Esophagus squamous epithelium (tissue), 5 donors: Measurements from ENCODE around the gene PPIL4. TPM values are rescaled to one million over a fixed set of nuclear protein-coding genes. Genes with fewer than 3 reads are reported as not detected.
A peak's percentile ranks its signal among the peaks of the same experiment; 100 is the strongest.

ENCODE experiments used
- DNase-seq: peaks from one replicate; lab custom pipeline; 2025; lab: John Stamatoyannopoulos, UW
- H3K27ac ChIP-seq, 4 donors: fragments of 200-600 bp; sonication (generic); one replicate each; pipeline ENCODE4 v1.5.1; 2016 to 2019; ENCODE audit warnings: mild to moderate bottlenecking in 1 of 4
- H3K27me3 ChIP-seq, 4 donors: fragments of 200-600 bp; sonication (generic); 1 replicate in 3 of 4; 2 replicates in 1 of 4; pipeline versions ENCODE4 v1.5.1 to v1.6.0; 2017 to 2021; ENCODE audit warnings: antibody characterized with exemption in 1 of 4
- H3K36me3 ChIP-seq, 3 donors: fragments of 200-600 bp; sonication (generic); one replicate each; pipeline ENCODE4 v1.5.1; 2016 to 2019
- H3K4me1 ChIP-seq, 3 donors: fragments of 200-600 bp; sonication (generic); one replicate each; pipeline ENCODE4 v1.5.1; 2017 to 2019
- H3K4me3 ChIP-seq, 4 donors: fragments of 200-600 bp; sonication (generic); 1 replicate in 3 of 4; 2 replicates in 1 of 4; pipeline ENCODE4 v1.5.1; 2016 to 2019; ENCODE audit warnings: mild to moderate bottlenecking in 2 of 4, moderate library complexity in 1 of 4
- H3K9me3 ChIP-seq, 3 donors: fragments of 200-600 bp; sonication (generic); one replicate each; pipeline ENCODE4 v1.5.1; 2016 to 2019
- POLR2A ChIP-seq, 4 donors: fragments of 450-650 bp; IDR thresholded peaks; one replicate each; pipeline ENCODE4 v1.6.1; 2017; ENCODE audit warnings: antibody characterized with exemption in 4 of 4, mild to moderate bottlenecking in 4 of 4, moderate library complexity in 3 of 4
- WGBS, 2 donors: methylation state at CpG; one replicate each; pipeline ENCODE4 v1.1.5; 2018; 5-methylcytosine and 5-hydroxymethylcytosine counted together
- intact Hi-C: fragments of 100-400 bp; cut with DNase I; formaldehyde crosslinking; loops from one replicate; pipeline ENCODE4 v1.15.0; 2022
- total RNA-seq, 4 donors: library from RNA; depleted of rRNA; stranded (reverse); fragments of >200 nt; gene quantifications; one replicate each; pipeline ENCODE4 v1.1.0, GENCODE V29; 2016
- TF ChIP-seq, protein P1 (sequence below), 6 experiments: fragments of 450-650 bp in 4 of 6; fragments of 200-600 bp in 2 of 6; sonication (generic) in 2 of 6; IDR thresholded peaks; one replicate each; pipeline ENCODE4 v1.5.1; 2016 to 2019; ENCODE audit warnings: antibody characterized with exemption in 6 of 6, mild to moderate bottlenecking in 4 of 6, moderate library complexity in 4 of 6
- donor health status: DM: yes; HTN: yes; CAD: no.

Gene PPIL4
- total RNA-seq, 4 donors from 2014 or later: 9.4 to 25.2 (median 16.2) TPM

DNA sequence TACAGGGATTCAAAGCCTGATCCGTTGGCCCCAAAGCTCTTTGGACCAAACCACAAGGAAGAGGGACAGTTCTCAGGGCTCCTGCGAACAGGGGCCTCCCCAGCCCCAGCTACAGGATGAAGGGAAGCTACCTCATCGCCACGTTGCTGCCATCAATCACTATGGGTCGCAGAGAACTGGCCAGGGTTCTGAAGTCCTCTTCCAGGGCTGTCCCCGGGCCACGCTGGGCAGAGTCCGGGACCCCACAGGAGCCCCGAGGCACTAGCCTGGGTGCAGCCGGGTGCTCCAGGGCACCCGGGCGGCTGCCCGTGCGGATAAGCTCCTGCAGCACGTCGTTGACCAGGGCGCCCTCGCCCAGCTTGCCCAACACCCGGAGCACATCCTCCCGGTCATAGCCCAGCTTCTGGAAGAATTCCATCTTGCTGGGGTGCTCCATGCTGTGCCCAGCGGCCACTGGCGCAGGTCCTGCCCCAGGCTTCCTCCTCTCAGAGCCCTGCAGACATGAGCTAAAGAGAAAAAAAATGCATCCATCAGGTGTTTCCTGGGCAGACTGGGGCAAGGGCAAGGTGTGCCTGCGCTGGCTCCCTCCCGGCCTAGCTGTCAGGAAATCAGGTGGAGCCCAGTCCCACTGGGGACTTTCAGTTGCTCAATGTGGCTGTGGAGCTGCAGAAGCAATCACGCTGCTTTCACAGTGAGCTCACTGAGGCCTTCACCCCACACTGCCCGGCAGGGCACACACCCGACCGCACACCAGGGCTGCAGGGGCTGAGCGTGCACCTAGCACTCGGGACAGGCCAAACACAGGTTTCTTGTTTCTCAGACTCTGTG lies 71.5 kb downstream of the PPIL4 start:
- DNase-seq: no peak
- intact Hi-C loops: no loop called here
- Histone ChIP-seq H3K4me3 (peak overlapping the region in 1 of 4 donors; percentile 18), H3K27me3 (peaks cover 0 to 50% (median 0%) of the 10 kb centered on the region in 4 donors), H3K9me3 (no peaks in the 10 kb centered on the region), H3K27ac (no peak overlapping the region), H3K4me1 (peaks cover 14 to 18% (median 15%) of the 10 kb centered on the region in 3 donors), H3K36me3 (no peaks in the 10 kb centered on the region)
- TF ChIP-seq, protein P1, sequence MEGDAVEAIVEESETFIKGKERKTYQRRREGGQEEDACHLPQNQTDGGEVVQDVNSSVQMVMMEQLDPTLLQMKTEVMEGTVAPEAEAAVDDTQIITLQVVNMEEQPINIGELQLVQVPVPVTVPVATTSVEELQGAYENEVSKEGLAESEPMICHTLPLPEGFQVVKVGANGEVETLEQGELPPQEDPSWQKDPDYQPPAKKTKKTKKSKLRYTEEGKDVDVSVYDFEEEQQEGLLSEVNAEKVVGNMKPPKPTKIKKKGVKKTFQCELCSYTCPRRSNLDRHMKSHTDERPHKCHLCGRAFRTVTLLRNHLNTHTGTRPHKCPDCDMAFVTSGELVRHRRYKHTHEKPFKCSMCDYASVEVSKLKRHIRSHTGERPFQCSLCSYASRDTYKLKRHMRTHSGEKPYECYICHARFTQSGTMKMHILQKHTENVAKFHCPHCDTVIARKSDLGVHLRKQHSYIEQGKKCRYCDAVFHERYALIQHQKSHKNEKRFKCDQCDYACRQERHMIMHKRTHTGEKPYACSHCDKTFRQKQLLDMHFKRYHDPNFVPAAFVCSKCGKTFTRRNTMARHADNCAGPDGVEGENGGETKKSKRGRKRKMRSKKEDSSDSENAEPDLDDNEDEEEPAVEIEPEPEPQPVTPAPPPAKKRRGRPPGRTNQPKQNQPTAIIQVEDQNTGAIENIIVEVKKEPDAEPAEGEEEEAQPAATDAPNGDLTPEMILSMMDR (IDR thresholded peaks at IDR 0.05): no peak
- TF ChIP-seq POLR2A (IDR thresholded peaks at IDR 0.05): no peak
- 40 to 95% methylated on average over 2 to 9 of the region's 30 CpGs for WGBS, 2 donors

DNA sequence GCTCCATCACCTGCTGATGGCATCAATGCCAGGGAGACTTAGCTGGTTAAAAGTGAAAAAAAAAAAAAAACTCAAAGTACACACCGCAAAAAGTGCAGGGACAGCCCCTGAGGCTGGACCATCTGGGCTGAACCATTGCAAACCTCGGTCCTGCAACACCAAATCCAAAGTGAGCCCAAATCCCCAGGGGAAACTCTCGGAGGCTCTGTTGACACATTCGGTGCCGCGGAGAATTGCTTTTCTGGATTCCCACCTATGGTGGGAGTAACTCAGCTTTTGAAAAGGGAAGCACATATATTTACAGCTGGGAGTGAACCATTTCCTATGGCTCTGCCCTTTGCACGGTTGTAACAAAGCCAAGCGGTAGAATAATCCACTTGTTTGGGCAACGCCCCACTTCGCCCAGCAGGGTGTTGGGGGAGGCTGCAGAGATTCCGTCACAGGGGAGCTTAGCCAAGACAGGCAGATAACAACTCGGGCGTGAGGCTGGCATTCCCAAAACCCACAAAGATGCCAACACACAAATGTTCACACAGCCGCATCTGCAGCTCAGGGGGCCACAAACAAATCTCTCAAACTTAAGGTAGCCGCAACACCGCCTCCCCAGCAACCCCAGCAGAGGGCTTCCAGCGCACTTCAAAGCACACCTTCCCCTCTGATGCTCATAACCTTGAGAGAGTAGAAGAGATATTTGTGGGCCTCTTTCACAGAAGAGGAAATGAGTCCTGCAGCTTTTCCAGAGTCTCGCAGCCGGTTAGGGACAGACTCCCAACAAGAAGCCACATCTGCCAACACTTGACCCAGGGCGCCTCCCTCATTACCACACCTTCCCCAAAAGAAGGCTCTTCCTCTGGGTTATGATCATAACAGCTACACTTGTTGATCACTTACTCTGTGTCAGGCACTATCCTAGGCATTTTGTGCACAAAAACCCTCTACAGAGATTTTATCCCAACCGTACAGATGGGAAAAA lies 72.5 kb downstream of the PPIL4 start:
- Histone ChIP-seq H3K27me3 (peaks cover 0 to 41% (median 0%) of the 10 kb centered on the region in 4 donors), H3K27ac (no peak overlapping the region), H3K36me3 (no peaks in the 10 kb centered on the region), H3K4me1 (peaks cover 14 to 18% (median 15%) of the 10 kb centered on the region in 3 donors), H3K4me3 (peak overlapping the region in 1 of 4 donors; percentile 30), H3K9me3 (no peaks in the 10 kb centered on the region)
- TF ChIP-seq, protein P1 (IDR thresholded peaks at IDR 0.05): peak in 4 of 6 experiments; percentile 6 to 25 (median 18)
- TF ChIP-seq POLR2A (IDR thresholded peaks at IDR 0.05): no peak
- 32 to 44% methylated on average over 15 to 19 of the region's 21 CpGs for WGBS, 2 donors
- DNase-seq: no peak
- intact Hi-C loops: no loop called here

DNA sequence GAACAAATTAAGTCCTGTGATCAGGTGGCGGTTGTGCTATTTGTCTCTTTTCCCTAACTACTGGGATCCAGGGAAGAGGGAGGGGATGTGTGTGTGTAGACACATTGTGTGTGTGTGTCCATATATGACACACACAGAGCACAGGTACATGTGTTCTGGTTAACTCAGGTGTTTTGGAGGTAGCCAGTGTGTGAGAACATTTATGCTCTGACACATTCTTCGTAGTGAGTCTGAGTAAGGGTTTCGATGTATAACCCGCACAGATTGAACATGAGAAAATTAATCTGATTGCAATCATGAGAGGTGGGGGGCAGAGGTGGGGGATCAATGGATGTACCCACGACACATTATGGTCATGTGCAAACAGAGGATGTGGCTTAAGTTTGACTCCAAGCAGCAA lies 73.6 kb downstream of the PPIL4 start:
- Histone ChIP-seq H3K4me1 (peaks cover 14 to 18% (median 15%) of the 10 kb centered on the region in 3 donors), H3K36me3 (no peaks in the 10 kb centered on the region), H3K27ac (no peak overlapping the region), H3K27me3 (peaks cover 0 to 43% (median 0%) of the 10 kb centered on the region in 4 donors), H3K9me3 (no peaks in the 10 kb centered on the region), H3K4me3 (no peak overlapping the region)
- 80 to 90% methylated on average over 5 of the region's 5 CpGs for WGBS, 2 donors
- TF ChIP-seq, protein P1 (IDR thresholded peaks at IDR 0.05): no peak
- TF ChIP-seq POLR2A (IDR thresholded peaks at IDR 0.05): no peak
- no peak for DNase-seq
- intact Hi-C loops: no loop called here

DNA sequence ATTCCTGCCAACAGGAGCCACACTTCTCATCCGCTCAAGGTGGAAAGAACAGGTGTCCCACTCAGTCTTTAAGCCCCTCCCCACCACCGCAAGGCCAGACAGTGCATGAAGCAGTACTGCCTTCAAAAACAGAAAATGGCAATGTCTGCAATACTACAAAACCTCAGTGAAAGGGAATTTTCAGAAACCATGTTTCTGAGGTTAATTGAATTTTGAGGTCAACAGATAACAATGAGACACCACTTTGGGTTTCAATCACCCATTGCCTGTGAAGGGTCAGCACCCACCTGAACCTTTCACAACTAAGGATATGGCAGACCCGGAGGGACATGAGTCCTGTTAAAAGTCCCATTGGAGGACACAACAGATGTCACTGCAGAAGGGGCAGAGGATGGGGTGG lies 74.0 kb downstream of the PPIL4 start:
- H3K27ac ChIP-seq: no peak overlapping the region
- 65 to 69% methylated on average over 3 of the region's 3 CpGs for WGBS, 2 donors
- no peaks in the 10 kb centered on the region for H3K9me3 ChIP-seq
- intact Hi-C loops: no loop called here
- peaks cover 14 to 18% (median 15%) of the 10 kb centered on the region in 3 donors for H3K4me1 ChIP-seq
- H3K27me3 ChIP-seq: peaks cover 0 to 43% (median 0%) of the 10 kb centered on the region in 4 donors
- TF ChIP-seq, protein P1 (IDR thresholded peaks at IDR 0.05): no peak
- TF ChIP-seq POLR2A (IDR thresholded peaks at IDR 0.05): no peak
- no peak overlapping the region for H3K4me3 ChIP-seq
- no peaks in the 10 kb centered on the region for H3K36me3 ChIP-seq
- no peak for DNase-seq
